Activated T-cell treated with anti-CD3 and anti-CD28 coated beads for 4 hours (primary cell): ENCODE results near the gene FAM149A.

ENCODE experiments used
- DNase-seq: peaks from one replicate; pipeline ENCODE4 v3.0.0-alpha.2; 2020

Gene FAM149A

DNA sequence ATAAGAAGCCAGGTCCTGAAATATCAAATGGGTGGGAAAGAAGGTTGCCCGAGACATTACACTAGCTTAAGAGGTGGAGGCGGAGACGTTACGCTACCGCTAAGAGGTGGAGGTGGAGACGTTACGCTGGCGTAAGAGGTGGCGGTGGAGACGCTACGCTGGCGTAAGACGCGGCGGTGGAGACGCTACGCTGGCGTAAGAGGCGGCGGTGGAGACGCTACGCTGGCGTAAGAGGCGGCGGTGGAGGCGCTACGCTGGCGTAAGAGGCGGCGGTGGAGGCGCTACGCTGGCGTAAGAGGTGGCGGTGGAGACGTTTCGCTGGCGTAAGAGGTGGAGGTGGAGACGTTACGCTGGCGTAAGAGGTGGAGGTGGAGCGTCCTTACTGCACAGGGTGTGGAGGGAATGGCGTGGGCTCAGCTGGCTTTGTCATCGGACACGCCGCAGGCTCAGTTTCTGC lies 99.6 kb downstream of the FAM149A start:
- DNase-seq: peak; percentile 60

DNA sequence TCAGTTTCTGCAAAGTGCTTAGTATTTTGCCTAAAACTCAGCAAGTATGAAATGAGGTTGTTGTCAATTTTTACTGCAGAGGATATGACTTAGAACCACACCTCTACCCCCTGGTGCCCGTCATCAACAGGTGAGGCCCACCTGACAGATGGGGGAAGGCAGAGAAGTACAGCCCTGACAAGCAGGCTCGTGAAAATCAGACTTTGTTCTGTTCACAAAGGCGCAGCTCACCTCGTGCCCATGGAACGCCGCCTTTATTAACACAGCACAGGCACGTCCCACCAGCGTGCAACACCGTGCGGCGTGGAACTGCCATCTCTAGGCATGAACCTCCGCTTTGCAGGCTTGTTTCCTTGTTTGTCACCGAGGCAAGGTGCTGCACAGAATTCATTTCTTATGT lies 100.2 kb downstream of the FAM149A start:
- no peak for DNase-seq

DNA sequence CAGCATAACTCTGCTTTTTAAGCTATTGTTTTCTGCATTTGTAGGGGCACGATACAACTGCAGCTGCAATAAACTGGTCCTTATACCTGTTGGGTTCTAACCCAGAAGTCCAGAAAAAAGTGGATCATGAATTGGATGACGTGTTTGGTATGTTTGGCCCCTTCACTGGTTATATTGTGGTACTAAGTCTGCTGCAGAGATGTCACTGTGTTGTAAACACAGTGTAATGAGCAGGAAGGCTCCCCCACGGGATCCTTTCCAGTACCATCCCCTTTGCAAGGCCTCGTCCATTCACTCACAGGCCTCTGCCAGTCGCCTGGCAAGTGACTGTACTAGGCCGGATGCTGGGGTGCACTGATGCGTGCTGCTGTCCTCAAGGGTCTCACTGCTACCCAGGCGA lies 100.7 kb downstream of the FAM149A start:
- no peak for DNase-seq

DNA sequence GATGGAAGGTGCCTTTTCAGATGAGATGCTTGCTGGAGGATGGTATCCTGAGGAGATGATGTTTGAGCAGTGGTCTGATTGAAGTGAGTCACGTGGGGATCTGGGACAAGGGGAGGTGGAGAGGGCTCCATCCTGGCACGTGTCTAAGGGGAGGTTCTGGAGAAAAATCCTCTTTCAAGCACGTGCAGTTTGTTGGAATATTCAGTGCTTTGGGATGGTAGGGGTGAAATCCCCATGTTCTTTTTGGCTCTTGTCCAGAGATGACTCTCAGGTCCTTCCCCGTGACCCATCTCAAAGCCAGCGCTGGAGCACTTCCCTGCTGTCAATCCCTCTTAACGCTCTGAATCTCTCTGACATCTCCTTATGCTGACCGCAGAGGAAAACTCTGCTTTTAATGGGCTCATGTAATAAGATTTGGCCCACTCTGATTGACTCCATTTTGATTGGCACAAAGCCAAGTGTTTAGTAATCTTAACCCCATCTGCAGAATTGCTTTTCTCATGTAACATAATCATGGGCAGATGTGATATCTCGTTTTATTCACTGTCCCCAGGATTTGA lies 112.0 kb downstream of the FAM149A start:
- DNase-seq: no peak

DNA sequence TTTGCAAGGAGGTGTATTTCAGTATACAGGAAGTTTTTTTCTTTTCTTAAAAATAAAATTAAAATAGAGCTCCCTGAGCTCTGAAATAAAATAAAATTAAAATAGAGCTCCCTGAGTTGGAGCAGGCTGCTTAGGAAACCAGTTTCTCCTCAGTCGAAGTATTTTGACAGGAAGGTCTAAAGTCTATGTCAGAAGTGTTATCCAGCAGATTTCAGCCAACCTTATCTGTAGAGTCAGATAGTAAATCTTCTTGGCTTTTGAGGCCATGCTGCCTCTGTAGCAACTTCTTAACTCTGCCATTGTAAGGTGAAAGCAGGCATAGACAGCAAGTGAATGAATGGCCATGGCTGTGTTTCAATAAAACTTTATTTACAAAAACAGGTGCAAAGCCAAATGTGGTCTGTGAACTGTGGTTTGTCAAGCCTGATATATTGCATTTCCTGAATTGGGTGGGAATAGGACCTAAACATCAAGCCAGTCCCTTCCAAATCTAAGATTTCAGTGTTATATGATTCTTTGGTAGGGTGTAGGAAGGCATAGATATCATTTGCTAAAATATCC lies 113.3 kb downstream of the FAM149A start:
- no peak for DNase-seq

DNA sequence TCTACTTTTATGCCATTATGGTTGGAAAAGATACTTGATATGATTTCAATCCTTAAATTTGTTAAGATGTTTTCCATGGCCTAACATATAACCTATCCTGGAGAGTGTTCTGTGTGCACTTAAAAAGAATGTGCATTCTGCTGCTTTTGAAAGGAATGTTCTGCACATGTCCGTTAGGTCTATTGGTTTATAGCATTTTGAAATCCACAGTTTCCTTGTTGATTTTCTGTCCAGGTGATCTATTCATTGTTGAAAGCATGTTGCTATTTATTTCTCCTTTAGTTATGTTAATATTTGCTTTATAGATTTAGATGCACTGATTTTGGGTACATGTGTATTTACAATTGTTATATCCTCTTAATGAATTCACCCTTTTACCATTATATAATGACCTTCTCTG lies 117.1 kb downstream of the FAM149A start:
- no peak for DNase-seq
